Measurements from ENCODE around the gene MOGAT2. TPM values are rescaled to one million over a fixed set of nuclear protein-coding genes. Genes with fewer than 3 reads are reported as not detected.
A peak's percentile ranks its signal among the peaks of the same experiment; 100 is the strongest.

The MOGAT2 gene
- total and polyA plus RNA-seq, 2 donors (not counting 3 experiments of a cell fraction or from before 2014, with no cell fraction given), result not detected

DNA sequence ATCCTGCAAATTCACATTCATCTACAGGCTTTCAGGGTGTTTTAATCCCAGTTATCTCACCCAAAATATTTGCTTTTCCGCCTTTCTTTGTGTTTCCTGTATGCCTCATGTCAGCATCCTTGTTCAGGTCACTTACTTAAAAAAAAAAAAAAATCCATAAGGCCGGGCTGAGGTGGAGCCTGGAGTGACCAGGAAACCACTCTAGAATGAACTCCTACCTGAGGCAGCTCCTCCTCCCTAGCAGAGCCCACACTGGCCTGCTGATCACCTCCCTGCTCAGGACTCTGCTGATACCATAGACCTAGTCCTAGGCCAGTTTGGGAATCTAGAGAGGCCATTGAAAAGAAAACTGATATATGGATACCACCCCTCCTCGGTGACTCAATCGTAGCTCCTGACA is 42.2 kb downstream of the MOGAT2 start:
- TF ChIP-seq MYC (IDR thresholded peaks at IDR 0.05; ENCODE audit: low read depth, low read length) (no peak), POLR2A (IDR thresholded peaks at IDR 0.05; ENCODE audit: low read depth, low read length) (no peak), FOS (IDR thresholded peaks at IDR 0.05; ENCODE audit: borderline replicate concordance, insufficient read depth, low read length) (no peak), EZH2 (IDR thresholded peaks at IDR 0.05; ENCODE audit: borderline replicate concordance, low read depth, low read length, severe bottlenecking) (no peak), JUN (IDR thresholded peaks at IDR 0.05; ENCODE audit: borderline replicate concordance, insufficient read depth, insufficient read length, low read depth) (no peak), POLR2AphosphoS5 (IDR thresholded peaks at IDR 0.05; ENCODE audit: insufficient read depth, low read depth, low read length) (no peak), GATA2 (IDR thresholded peaks at IDR 0.05; ENCODE audit: insufficient read depth, insufficient read length, low read depth, low read length) (no peak)
- TF ChIP-seq, protein P1, sequence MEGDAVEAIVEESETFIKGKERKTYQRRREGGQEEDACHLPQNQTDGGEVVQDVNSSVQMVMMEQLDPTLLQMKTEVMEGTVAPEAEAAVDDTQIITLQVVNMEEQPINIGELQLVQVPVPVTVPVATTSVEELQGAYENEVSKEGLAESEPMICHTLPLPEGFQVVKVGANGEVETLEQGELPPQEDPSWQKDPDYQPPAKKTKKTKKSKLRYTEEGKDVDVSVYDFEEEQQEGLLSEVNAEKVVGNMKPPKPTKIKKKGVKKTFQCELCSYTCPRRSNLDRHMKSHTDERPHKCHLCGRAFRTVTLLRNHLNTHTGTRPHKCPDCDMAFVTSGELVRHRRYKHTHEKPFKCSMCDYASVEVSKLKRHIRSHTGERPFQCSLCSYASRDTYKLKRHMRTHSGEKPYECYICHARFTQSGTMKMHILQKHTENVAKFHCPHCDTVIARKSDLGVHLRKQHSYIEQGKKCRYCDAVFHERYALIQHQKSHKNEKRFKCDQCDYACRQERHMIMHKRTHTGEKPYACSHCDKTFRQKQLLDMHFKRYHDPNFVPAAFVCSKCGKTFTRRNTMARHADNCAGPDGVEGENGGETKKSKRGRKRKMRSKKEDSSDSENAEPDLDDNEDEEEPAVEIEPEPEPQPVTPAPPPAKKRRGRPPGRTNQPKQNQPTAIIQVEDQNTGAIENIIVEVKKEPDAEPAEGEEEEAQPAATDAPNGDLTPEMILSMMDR (IDR thresholded peaks at IDR 0.05; ENCODE audit: extremely low read depth in 1 of 2, insufficient read depth in 1 of 2, low read depth in 1 of 2, low read length in 2 of 2), result no peak
- TF ChIP-seq, protein P2, sequence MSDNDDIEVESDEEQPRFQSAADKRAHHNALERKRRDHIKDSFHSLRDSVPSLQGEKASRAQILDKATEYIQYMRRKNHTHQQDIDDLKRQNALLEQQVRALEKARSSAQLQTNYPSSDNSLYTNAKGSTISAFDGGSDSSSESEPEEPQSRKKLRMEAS (IDR thresholded peaks at IDR 0.05; ENCODE audit: insufficient read depth, insufficient read length), result no peak
- no peaks in the 10 kb centered on the region for H4K20me1 ChIP-seq (replicated peaks; ENCODE audit: control insufficient read depth, extremely low read depth, insufficient read depth, low read length)
- BruUV-seq (replicated peaks), result no TSS peak
- dilution Hi-C loops (cut with MboI; ENCODE audit: extremely low pct_ligation_motif_present, low sequenced_read_pairs) (no loop called here), intact Hi-C loops (cut with micrococcal nuclease) (no loop called here)
- no peaks in the 10 kb centered on the region for H3K79me2 ChIP-seq (ENCODE audit: control insufficient read depth, insufficient read depth, low read length)
- peak overlapping the region; percentile 81 for H2AFZ ChIP-seq (ENCODE audit: low read depth, low read length)
- no peak overlapping the region for H3K27ac ChIP-seq (ENCODE audit: insufficient read depth, low read depth, low read length)
- H3K9ac ChIP-seq (replicated peaks; ENCODE audit: extremely low read depth, insufficient read depth, low read length), result no peak overlapping the region
- H3K4me2 ChIP-seq (ENCODE audit: insufficient read depth, low read length), result no peak overlapping the region
- CTCF ChIA-PET, result interaction anchor here (1.0 to 2.0 kb wide), 5 partner anchors 10 to 393 kb away, joined by 3 to 8 read pairs (median 5); no protein-coding TSS in a partner anchor
- H3K9me3 ChIP-seq (replicated peaks; ENCODE audit: control insufficient read depth, insufficient read depth, low read length), result no peaks in the 10 kb centered on the region
- FAIRE-seq (no peak), DNase-seq (ENCODE audit: low read depth, low spot score) (no peak)
- H3K4me3 ChIP-seq (replicated peaks in 1 of 3; ENCODE audit: insufficient read depth in 1 of 3, low read depth in 1 of 3, low read length in 3 of 3), result no peak overlapping the region
- peaks cover 20% of the 10 kb centered on the region for H3K4me1 ChIP-seq (ENCODE audit: control insufficient read depth, extremely low read depth, insufficient read depth, low read length)
- H3K9me1 ChIP-seq (replicated peaks; ENCODE audit: control insufficient read depth, extremely low read depth, insufficient read depth, low read length), result no peaks in the 10 kb centered on the region
- POLR2A ChIA-PET, result no interaction called here
- peaks cover 0 to 3% of the 10 kb centered on the region in 2 experiments for H3K27me3 ChIP-seq (ENCODE audit: control insufficient read depth in 2 of 2, insufficient read depth in 2 of 2, low read length in 2 of 2)
- H3K36me3 ChIP-seq (ENCODE audit: control insufficient read depth in 2 of 2, extremely low read depth in 1 of 2, insufficient read depth in 2 of 2, low read length in 2 of 2), result no peaks in the 10 kb centered on the region
